Measurements from ENCODE around the gene ZSWIM4.

ZSWIM4 gene

GRCh38 chr19:13866463-13867046 lies 71.3 kb downstream of the ZSWIM4 start:
- no peak for TF ChIP-seq CTCF (IDR thresholded peaks at IDR 0.05; ENCODE audit: low read depth, low read length)
- peak overlapping the region; percentile 59 for H3K4me3 ChIP-seq (ENCODE audit: low read depth, low read length)

- H3K4me3 ChIP-seq (ENCODE audit: low read depth, low read length) = no peak overlapping the region
- no peak for TF ChIP-seq CTCF (IDR thresholded peaks at IDR 0.05; ENCODE audit: low read depth, low read length)
Measured at GRCh38 chr19:13868663-13869062, 73.4 kb downstream of the ZSWIM4 start.

- no peak for TF ChIP-seq CTCF (IDR thresholded peaks at IDR 0.05; ENCODE audit: low read depth, low read length)
- no peak overlapping the region for H3K4me3 ChIP-seq (ENCODE audit: low read depth, low read length)
Measured at GRCh38 chr19:13869281-13869680, 74.0 kb downstream of the ZSWIM4 start.

- H3K4me3 ChIP-seq (ENCODE audit: low read depth, low read length) = no peak overlapping the region
Measured at GRCh38 chr19:13870873-13871272, 75.6 kb downstream of the ZSWIM4 start.

GRCh38 chr19:13872339-13872694 lies 77.1 kb downstream of the ZSWIM4 start:
- TF ChIP-seq CTCF (IDR thresholded peaks at IDR 0.05; ENCODE audit: low read depth, low read length) = no peak
- H3K4me3 ChIP-seq (ENCODE audit: low read depth, low read length) = no peak overlapping the region

More at GRCh38 chr19:13870873-13871272, 75.6 kb downstream of the ZSWIM4 start:
- no peak for TF ChIP-seq CTCF (IDR thresholded peaks at IDR 0.05; ENCODE audit: low read depth, low read length)

- H3K4me3 ChIP-seq (ENCODE audit: low read depth, low read length) = no peak overlapping the region
- no peak for TF ChIP-seq CTCF (IDR thresholded peaks at IDR 0.05; ENCODE audit: low read depth, low read length)
Measured at GRCh38 chr19:13872695-13873389, 77.6 kb downstream of the ZSWIM4 start.

- no peak for TF ChIP-seq CTCF (IDR thresholded peaks at IDR 0.05; ENCODE audit: low read depth, low read length)
Measured at GRCh38 chr19:13873834-13874515, 78.7 kb downstream of the ZSWIM4 start.

More at GRCh38 chr19:13873834-13874515, 78.7 kb downstream of the ZSWIM4 start:
- no peak overlapping the region for H3K4me3 ChIP-seq (ENCODE audit: low read depth, low read length)

Measured in WI38 (cell line).